ENCODE results near the gene MRPS6. TPM values are rescaled to one million over a fixed set of nuclear protein-coding genes. Genes with fewer than 3 reads are reported as not detected.

MRPS6 gene
- total RNA-seq = 74.4 TPM
- long read RNA-seq, transcript MRPS6-201 (3 exons, 990 nt) = major isoform, 140 of 154 reads
- long read RNA-seq, partial matches to known transcripts = 0 of 154 reads
- long read RNA-seq, other reads (novel, unspliced or antisense) = 14 of 154 reads

GRCh38 chr21:34073032-34073748 is at the start of gene MRPS6, which contains the start of gene SLC5A3:
MRPS6 (plus strand) TSS chr21:34073578; CDS start chr21:34073701, 123 bp downstream.
SLC5A3 (plus strand) TSS chr21:34073578; CDS start chr21:34095199, 21,621 bp downstream.
- intact Hi-C loops (cut with DNase I) = loop anchor here (5.0 kb wide), 2 partner anchors 129 to 151 kb away; no protein-coding TSS in a partner anchor
- DNase-seq = peak; percentile 91
- ATAC-seq (ENCODE audit: poor library complexity) = peak; percentile 89

- no peak for DNase-seq
- intact Hi-C loops (cut with DNase I) = no loop called here
- ATAC-seq (ENCODE audit: poor library complexity) = no peak
Measured at GRCh38 chr21:34023691-34024373, 49.5 kb upstream of the MRPS6 start.

GRCh38 chr21:34024374-34024693 is 49.0 kb upstream of the MRPS6 start:
- ATAC-seq (ENCODE audit: poor library complexity) = no peak
- DNase-seq = no peak
- intact Hi-C loops (cut with DNase I) = no loop called here

GRCh38 chr21:34027721-34028461 is 45.5 kb upstream of the MRPS6 start:
- intact Hi-C loops (cut with DNase I) = no loop called here
- no peak for ATAC-seq (ENCODE audit: poor library complexity)
- DNase-seq = no peak

GRCh38 chr21:34029743-34030528 is 43.4 kb upstream of the MRPS6 start:
- intact Hi-C loops (cut with DNase I) = no loop called here
- peak; percentile 91 for ATAC-seq (ENCODE audit: poor library complexity)
- DNase-seq = no peak

GRCh38 chr21:34031835-34032370 is 41.5 kb upstream of the MRPS6 start:
- ATAC-seq (ENCODE audit: poor library complexity) (no peak), DNase-seq (no peak)
- intact Hi-C loops (cut with DNase I) = no loop called here

GRCh38 chr21:34034369-34035014 is 38.9 kb upstream of the MRPS6 start:
- intact Hi-C loops (cut with DNase I) = no loop called here
- no peak for ATAC-seq (ENCODE audit: poor library complexity)
- no peak for DNase-seq

GRCh38 chr21:34035619-34036354 is 37.6 kb upstream of the MRPS6 start:
- intact Hi-C loops (cut with DNase I) = no loop called here
- ATAC-seq (ENCODE audit: poor library complexity) = no peak
- DNase-seq = no peak

- ATAC-seq (ENCODE audit: poor library complexity) = no peak
- DNase-seq = no peak
- intact Hi-C loops (cut with DNase I) = no loop called here
Measured at GRCh38 chr21:34037009-34037795, 36.2 kb upstream of the MRPS6 start.

- no peak for ATAC-seq (ENCODE audit: poor library complexity)
- intact Hi-C loops (cut with DNase I) = no loop called here
- no peak for DNase-seq
Measured at GRCh38 chr21:34039678-34040382, 33.5 kb upstream of the MRPS6 start.

GRCh38 chr21:34042735-34043134 is 30.6 kb upstream of the MRPS6 start:
- intact Hi-C loops (cut with DNase I) = no loop called here
- ATAC-seq (ENCODE audit: poor library complexity) (no peak), DNase-seq (no peak)

GRCh38 chr21:34043333-34043732 is 30.0 kb upstream of the MRPS6 start:
- intact Hi-C loops (cut with DNase I) = no loop called here
- ATAC-seq (ENCODE audit: poor library complexity) = no peak
- no peak for DNase-seq

GRCh38 chr21:34046917-34047316 is 26.5 kb upstream of the MRPS6 start:
- no peak for ATAC-seq (ENCODE audit: poor library complexity)
- intact Hi-C loops (cut with DNase I) = no loop called here

GRCh38 chr21:34047835-34048234 is 25.5 kb upstream of the MRPS6 start:
- DNase-seq (no peak), ATAC-seq (ENCODE audit: poor library complexity) (no peak)
- intact Hi-C loops (cut with DNase I) = no loop called here

More at GRCh38 chr21:34046917-34047316, 26.5 kb upstream of the MRPS6 start:
- DNase-seq = no peak

GRCh38 chr21:34052171-34052570 is 21.2 kb upstream of the MRPS6 start:
- ATAC-seq (ENCODE audit: poor library complexity) = no peak

GRCh38 chr21:34054259-34054658 is 19.1 kb upstream of the MRPS6 start:
- DNase-seq (no peak), ATAC-seq (ENCODE audit: poor library complexity) (no peak)
- intact Hi-C loops (cut with DNase I) = no loop called here

More at GRCh38 chr21:34052171-34052570, 21.2 kb upstream of the MRPS6 start:
- no peak for DNase-seq
- intact Hi-C loops (cut with DNase I) = no loop called here
